Hepatocyte (in vitro differentiated cells): Measurements from ENCODE around the gene SH3RF3.

Experiments
- CTCF ChIP-seq: fragments of 200-600 bp; sonication (generic); IDR thresholded peaks from 2 replicates; pipeline ENCODE4 v1.5.1; 2016; ENCODE audit warnings: antibody characterized with exemption, mild to moderate bottlenecking; ENCODE audit not compliant: poor library complexity
- EZH2 ChIP-seq: fragments of 200-600 bp; sonication (generic); IDR thresholded peaks from 2 replicates; pipeline ENCODE4 v1.6.1; 2016; ENCODE audit warnings: antibody characterized with exemption, mild to moderate bottlenecking, borderline replicate concordance

- TF ChIP-seq CTCF: no peak
- TF ChIP-seq EZH2: no peak
These were observed 337.9 kb downstream of the SH3RF3 start for GRCh38 chr2:109466674-109467575.
